ENCODE measurements around the gene HLA-F. TPM values are rescaled to one million over a fixed set of nuclear protein-coding genes. Genes with fewer than 3 reads are reported as not detected.

The HLA-F gene
- total RNA-seq, 4 donors from 2014 or later = 8.7 to 56.1 (median 31.0) TPM

DNA sequence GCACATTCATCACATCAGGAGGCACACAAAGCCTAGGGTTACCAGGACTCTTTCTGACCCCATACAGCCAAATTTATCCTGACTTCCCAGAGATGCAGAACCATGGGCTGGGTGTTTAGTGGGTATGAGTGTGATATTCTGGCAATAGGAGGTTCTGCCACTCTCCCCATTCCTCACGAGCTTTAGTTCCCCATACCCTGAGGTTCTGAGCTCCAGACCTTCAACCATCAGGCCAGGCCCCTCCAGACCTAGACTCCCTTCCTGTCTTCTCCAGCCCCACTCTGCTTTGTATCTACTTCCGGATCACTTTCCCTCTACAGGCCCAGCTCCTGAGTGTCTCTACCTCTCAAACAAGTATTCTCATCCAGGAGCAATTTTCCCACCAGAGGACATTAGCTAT lies 4.4 kb downstream of the HLA-F start:
- no peak for DNase-seq
- Histone ChIP-seq H3K27ac (no peak overlapping the region), H3K4me1 (peaks cover 10 to 33% (median 16%) of the 10 kb centered on the region in 3 donors), H3K27me3 (no peaks in the 10 kb centered on the region), H3K4me3 (no peak overlapping the region), H3K9me3 (no peaks in the 10 kb centered on the region), H3K36me3 (peaks cover 0 to 33% (median 13%) of the 10 kb centered on the region in 3 donors)
- TF ChIP-seq, protein P1, sequence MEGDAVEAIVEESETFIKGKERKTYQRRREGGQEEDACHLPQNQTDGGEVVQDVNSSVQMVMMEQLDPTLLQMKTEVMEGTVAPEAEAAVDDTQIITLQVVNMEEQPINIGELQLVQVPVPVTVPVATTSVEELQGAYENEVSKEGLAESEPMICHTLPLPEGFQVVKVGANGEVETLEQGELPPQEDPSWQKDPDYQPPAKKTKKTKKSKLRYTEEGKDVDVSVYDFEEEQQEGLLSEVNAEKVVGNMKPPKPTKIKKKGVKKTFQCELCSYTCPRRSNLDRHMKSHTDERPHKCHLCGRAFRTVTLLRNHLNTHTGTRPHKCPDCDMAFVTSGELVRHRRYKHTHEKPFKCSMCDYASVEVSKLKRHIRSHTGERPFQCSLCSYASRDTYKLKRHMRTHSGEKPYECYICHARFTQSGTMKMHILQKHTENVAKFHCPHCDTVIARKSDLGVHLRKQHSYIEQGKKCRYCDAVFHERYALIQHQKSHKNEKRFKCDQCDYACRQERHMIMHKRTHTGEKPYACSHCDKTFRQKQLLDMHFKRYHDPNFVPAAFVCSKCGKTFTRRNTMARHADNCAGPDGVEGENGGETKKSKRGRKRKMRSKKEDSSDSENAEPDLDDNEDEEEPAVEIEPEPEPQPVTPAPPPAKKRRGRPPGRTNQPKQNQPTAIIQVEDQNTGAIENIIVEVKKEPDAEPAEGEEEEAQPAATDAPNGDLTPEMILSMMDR (IDR thresholded peaks at IDR 0.05) = no peak
- TF ChIP-seq POLR2A (IDR thresholded peaks at IDR 0.05) = no peak
- intact Hi-C loops (cut with DNase I) = no loop called here
- 65 to 79% methylated on average over 2 of the region's 2 CpGs for WGBS, 2 donors

DNA sequence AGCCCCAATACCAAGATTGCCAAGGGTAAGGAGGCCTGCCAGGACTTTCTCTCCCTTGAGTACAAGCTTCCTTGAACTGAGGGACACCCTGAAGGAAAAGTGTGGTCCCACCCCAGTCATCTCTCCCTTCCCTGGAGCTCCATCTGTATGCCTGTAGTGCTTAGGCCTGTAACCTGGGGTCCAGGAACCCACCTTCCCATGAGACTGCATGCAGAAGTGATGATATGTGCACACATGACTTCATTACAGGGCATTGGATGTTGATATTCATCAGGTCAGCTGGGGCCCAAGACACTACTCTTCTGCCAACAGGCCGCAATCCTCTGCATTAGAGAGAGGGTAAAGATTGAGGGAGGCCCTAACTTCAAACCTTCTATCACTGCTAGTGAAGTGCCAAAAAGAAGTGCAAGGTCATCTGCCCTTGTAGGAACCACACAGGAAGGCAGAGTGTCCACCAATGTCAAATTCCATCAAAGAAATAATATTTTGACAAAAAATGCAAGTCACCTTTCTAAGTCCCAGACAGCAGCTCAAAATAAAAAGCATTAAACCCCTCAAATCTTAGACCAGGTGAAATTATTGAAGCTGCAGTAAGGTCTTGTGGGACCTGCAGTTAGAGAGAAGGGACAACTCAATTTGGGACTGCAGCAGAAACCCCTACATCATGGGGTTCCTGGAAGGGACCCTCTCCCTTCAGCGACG lies 5.1 kb downstream of the HLA-F start:
- WGBS, 2 donors = 90 to 95% methylated on average over 3 of the region's 3 CpGs
- peaks cover 10 to 28% (median 16%) of the 10 kb centered on the region in 3 donors for H3K4me1 ChIP-seq
- intact Hi-C loops (cut with DNase I) = no loop called here
- DNase-seq = no peak
- H3K4me3 ChIP-seq = no peak overlapping the region
- H3K9me3 ChIP-seq = no peaks in the 10 kb centered on the region
- no peak for TF ChIP-seq POLR2A (IDR thresholded peaks at IDR 0.05)
- TF ChIP-seq, protein P1 (IDR thresholded peaks at IDR 0.05) = no peak
- H3K27ac ChIP-seq = no peak overlapping the region
- H3K36me3 ChIP-seq = peaks cover 0 to 33% (median 13%) of the 10 kb centered on the region in 3 donors
- H3K27me3 ChIP-seq = no peaks in the 10 kb centered on the region

GRCh38 chr6:29728875-29729270 lies 5.6 kb downstream of the HLA-F start:
- H3K4me1 ChIP-seq = peaks cover 6 to 23% (median 16%) of the 10 kb centered on the region in 3 donors
- no peak for TF ChIP-seq POLR2A (IDR thresholded peaks at IDR 0.05)
- TF ChIP-seq, protein P1 (IDR thresholded peaks at IDR 0.05) = no peak
- H3K27me3 ChIP-seq = no peaks in the 10 kb centered on the region
- H3K36me3 ChIP-seq = peaks cover 0 to 33% (median 13%) of the 10 kb centered on the region in 3 donors
- no peak for DNase-seq
- no peak overlapping the region for H3K27ac ChIP-seq
- H3K4me3 ChIP-seq = no peak overlapping the region
- no peaks in the 10 kb centered on the region for H3K9me3 ChIP-seq
- intact Hi-C loops (cut with DNase I) = no loop called here

DNA sequence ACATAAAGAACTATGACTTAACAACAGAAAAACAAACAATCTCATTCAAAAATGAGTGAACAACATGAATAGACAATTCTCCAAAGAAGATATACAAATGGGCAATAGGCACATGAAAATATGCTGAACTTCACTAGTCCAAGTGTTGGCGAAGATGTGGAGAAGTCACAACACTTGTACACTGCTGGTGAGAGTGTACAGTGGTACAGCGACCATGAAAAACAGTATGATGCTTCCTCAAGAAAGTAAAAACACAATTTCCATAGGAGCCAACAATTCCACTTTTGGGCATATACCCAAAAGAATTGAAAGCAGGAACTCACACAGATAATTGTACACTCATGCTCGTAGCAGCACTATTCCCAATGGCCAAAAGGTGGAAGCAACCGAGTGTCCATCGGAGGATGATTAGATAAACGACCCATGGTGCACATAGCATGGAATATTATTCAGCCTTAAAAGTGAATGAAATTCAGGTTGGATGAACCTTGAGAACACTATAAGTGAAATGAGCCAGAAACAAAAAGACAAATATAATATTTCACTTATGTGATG lies 6.6 kb downstream of the HLA-F start:
- H3K9me3 ChIP-seq = no peaks in the 10 kb centered on the region
- H3K27ac ChIP-seq = no peak overlapping the region
- intact Hi-C loops (cut with DNase I) = no loop called here
- no peak for TF ChIP-seq POLR2A (IDR thresholded peaks at IDR 0.05)
- TF ChIP-seq, protein P1 (IDR thresholded peaks at IDR 0.05) = no peak
- H3K4me3 ChIP-seq = no peak overlapping the region
- DNase-seq = no peak
- peaks cover 0 to 31% (median 13%) of the 10 kb centered on the region in 3 donors for H3K36me3 ChIP-seq
- H3K4me1 ChIP-seq = peaks cover 0 to 14% (median 8%) of the 10 kb centered on the region in 3 donors
- 72 to 83% methylated on average over 6 of the region's 6 CpGs for WGBS, 2 donors
- H3K27me3 ChIP-seq = no peaks in the 10 kb centered on the region

DNA sequence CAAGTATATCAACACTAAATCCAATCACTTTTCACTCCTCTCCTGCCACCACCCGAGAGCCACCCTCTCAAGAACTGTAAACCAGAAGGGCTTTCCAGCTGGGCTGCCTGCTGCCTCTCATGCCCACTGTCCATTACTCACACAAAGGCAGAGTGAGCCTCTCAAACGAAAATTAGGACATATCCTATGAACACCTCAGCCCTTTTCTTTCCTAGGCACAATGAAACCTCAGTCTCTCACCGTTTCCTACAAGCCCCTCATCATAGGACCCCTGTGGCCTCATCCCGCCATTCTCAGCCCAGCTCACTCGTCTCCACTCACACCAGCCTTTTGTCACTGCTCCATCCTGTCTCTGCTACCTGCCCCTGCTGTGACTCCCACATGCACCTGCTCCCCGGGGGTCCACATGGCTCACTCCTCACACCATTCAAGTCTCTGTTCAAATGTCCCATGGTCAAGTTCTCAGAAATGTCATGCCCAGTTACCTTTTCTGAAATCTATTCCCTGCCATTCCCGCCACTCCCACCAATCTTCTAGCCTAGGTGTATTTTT lies 7.4 kb downstream of the HLA-F start:
- Histone ChIP-seq H3K9me3 (no peaks in the 10 kb centered on the region), H3K36me3 (peaks cover 0 to 23% (median 6%) of the 10 kb centered on the region in 3 donors), H3K27me3 (no peaks in the 10 kb centered on the region), H3K27ac (no peak overlapping the region), H3K4me3 (no peak overlapping the region), H3K4me1 (peaks cover 0 to 6% (median under 1%) of the 10 kb centered on the region in 3 donors)
- WGBS, 2 donors = 49 to 54% methylated on average over 7 of the region's 7 CpGs
- no peak for TF ChIP-seq POLR2A (IDR thresholded peaks at IDR 0.05)
- TF ChIP-seq, protein P1 (IDR thresholded peaks at IDR 0.05) = no peak
- intact Hi-C loops (cut with DNase I) = no loop called here
- no peak for DNase-seq

Measured in esophagus squamous epithelium (tissue), 5 donors.